K562 (cell line): ENCODE data around the gene ACBD3.

Source experiments
- CBFB ChIP-seq: sonication (generic); formaldehyde crosslinking; IDR thresholded peaks from 2 replicates; pipeline ENCODE4 v1.4.0; 2020; ENCODE audit warnings: mild to moderate bottlenecking, missing genetic modification reagents
- CREBBP ChIP-seq: IDR thresholded peaks from one replicate; pipeline ENCODE4 v1.6.1; 2012; ENCODE audit warnings: low read depth, mild to moderate bottlenecking, control low read depth, inconsistent platforms, low read length
- DMBX1 ChIP-seq: fragments of 250-450 bp; sonication (Bioruptor Pico); IDR thresholded peaks from 2 replicates; pipeline ENCODE4 v1.8.0; 2022; ENCODE audit warnings: inconsistent platforms, mild to moderate bottlenecking, moderate library complexity, borderline replicate concordance
- EZH2 ChIP-seq: IDR thresholded peaks from 2 replicates; pipeline ENCODE4 v1.6.1; 2012; ENCODE audit warnings: low read depth, mild to moderate bottlenecking, inconsistent platforms, low read length, borderline replicate concordance
- GMEB1 ChIP-seq: fragments of 250-450 bp; sonication (Bioruptor Pico); IDR thresholded peaks from 2 replicates; pipeline ENCODE4 v1.4.0; 2020; ENCODE audit warnings: mild to moderate bottlenecking
- POLR2AphosphoS5 ChIP-seq: IDR thresholded peaks from 2 replicates; pipeline ENCODE4 v1.6.1; 2011; ENCODE audit warnings: mild to moderate bottlenecking, low read depth, low read length, moderate library complexity; ENCODE audit not compliant: control insufficient read depth, insufficient read depth
- ZNF41 ChIP-seq: fragments of 250-450 bp; sonication (Bioruptor Pico); conservative IDR thresholded peaks from 2 replicates; pipeline ENCODE4 v1.4.0; 2020; ENCODE audit warnings: mild to moderate bottlenecking
- TF ChIP-seq, protein P1 (sequence below), 3 experiments: IDR thresholded peaks in 2 of 3; conservative IDR thresholded peaks in 1 of 3; 2 replicates each; pipeline ENCODE4 v1.5.1; 2011 to 2012; ENCODE audit warnings: low read length in 3 of 3, mild to moderate bottlenecking in 3 of 3, control low read depth in 2 of 3, improper control_type of control experiment in 1 of 3, inconsistent platforms in 1 of 3, low read depth in 1 of 3, mixed read lengths in 1 of 3, moderate library complexity in 1 of 3; ENCODE audit not compliant: insufficient read depth in 2 of 3
- TF ChIP-seq, protein P2 (sequence below), 2 experiments: fragments of 450-650 bp; IDR thresholded peaks; 2 replicates each; pipeline ENCODE4 v1.6.1; 2018; ENCODE audit warnings: mild to moderate bottlenecking in 2 of 2, low read depth in 1 of 2; ENCODE audit not compliant: partially characterized antibody in 2 of 2

DNA sequence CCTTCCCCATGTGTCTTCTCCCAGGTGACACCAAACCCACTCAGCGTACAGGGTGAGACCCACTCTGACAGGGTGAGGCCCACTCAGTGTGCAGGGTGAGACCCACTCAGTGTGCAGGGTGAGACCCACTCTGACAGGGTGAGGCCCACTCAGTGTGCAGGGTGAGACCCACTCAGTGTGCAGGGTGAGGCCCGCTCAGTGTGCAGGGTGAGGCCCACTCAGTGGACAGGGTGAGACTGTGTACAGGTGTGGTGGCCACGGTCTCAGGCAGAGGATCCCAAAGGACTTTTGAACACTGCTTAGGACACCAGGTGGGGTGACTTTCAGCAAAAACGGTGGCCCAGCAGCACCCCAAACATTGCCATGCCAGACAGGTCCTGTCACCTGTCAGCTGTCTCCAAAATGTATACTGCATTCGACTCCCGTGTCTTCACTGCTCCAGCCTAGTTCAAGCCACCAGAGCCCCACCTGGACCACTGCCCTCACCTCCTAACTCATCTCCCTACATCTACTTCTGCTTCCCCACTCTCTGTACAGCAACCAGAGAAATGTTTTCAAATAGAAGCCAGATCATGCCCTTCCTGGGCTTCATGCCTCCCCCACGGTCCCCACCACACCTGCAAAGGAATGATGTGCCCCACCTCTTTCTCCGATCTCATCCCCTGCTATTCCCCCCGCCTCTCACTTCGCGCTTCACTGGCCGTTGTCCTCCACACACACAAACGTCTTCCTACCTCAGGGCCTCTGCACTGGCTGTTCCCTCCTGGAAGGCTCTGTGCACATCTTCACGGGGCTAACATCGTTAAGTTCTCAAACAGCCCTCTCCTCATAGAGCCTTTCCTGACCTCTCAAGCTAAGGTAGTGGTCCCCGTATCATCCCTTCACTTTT, 52.1 kb downstream of the ACBD3 start:
- TF ChIP-seq EZH2, result no peak
- TF ChIP-seq, protein P1, sequence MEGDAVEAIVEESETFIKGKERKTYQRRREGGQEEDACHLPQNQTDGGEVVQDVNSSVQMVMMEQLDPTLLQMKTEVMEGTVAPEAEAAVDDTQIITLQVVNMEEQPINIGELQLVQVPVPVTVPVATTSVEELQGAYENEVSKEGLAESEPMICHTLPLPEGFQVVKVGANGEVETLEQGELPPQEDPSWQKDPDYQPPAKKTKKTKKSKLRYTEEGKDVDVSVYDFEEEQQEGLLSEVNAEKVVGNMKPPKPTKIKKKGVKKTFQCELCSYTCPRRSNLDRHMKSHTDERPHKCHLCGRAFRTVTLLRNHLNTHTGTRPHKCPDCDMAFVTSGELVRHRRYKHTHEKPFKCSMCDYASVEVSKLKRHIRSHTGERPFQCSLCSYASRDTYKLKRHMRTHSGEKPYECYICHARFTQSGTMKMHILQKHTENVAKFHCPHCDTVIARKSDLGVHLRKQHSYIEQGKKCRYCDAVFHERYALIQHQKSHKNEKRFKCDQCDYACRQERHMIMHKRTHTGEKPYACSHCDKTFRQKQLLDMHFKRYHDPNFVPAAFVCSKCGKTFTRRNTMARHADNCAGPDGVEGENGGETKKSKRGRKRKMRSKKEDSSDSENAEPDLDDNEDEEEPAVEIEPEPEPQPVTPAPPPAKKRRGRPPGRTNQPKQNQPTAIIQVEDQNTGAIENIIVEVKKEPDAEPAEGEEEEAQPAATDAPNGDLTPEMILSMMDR (IDR thresholded peaks at IDR 0.05 in 2 of 3, conservative IDR thresholded peaks at IDR 0.05 in 1 of 3; ENCODE audit: insufficient read depth in 2 of 3, low read depth in 1 of 3, low read length in 3 of 3), result no peak
- no peak for TF ChIP-seq GMEB1 (CRISPR knock-in tag)
- TF ChIP-seq CBFB (CRISPR knock-in tag), result no peak; the same call in 1 of the 2 replicates
- no peak for TF ChIP-seq CREBBP
- no peak for TF ChIP-seq ZNF41
- TF ChIP-seq, protein P2, sequence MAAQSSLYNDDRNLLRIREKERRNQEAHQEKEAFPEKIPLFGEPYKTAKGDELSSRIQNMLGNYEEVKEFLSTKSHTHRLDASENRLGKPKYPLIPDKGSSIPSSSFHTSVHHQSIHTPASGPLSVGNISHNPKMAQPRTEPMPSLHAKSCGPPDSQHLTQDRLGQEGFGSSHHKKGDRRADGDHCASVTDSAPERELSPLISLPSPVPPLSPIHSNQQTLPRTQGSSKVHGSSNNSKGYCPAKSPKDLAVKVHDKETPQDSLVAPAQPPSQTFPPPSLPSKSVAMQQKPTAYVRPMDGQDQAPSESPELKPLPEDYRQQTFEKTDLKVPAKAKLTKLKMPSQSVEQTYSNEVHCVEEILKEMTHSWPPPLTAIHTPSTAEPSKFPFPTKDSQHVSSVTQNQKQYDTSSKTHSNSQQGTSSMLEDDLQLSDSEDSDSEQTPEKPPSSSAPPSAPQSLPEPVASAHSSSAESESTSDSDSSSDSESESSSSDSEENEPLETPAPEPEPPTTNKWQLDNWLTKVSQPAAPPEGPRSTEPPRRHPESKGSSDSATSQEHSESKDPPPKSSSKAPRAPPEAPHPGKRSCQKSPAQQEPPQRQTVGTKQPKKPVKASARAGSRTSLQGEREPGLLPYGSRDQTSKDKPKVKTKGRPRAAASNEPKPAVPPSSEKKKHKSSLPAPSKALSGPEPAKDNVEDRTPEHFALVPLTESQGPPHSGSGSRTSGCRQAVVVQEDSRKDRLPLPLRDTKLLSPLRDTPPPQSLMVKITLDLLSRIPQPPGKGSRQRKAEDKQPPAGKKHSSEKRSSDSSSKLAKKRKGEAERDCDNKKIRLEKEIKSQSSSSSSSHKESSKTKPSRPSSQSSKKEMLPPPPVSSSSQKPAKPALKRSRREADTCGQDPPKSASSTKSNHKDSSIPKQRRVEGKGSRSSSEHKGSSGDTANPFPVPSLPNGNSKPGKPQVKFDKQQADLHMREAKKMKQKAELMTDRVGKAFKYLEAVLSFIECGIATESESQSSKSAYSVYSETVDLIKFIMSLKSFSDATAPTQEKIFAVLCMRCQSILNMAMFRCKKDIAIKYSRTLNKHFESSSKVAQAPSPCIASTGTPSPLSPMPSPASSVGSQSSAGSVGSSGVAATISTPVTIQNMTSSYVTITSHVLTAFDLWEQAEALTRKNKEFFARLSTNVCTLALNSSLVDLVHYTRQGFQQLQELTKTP (IDR thresholded peaks at IDR 0.05; ENCODE audit: low read depth in 1 of 2, partially characterized antibody in 2 of 2), result no peak
- no peak for TF ChIP-seq POLR2AphosphoS5
- no peak for TF ChIP-seq DMBX1 (CRISPR knock-in tag)
